ENCODE measurements around the gene GABARAPL1.

The GABARAPL1 gene

GRCh38 chr12:10247436-10248058 is 34.9 kb downstream of the GABARAPL1 start:
- no peaks in the 10 kb centered on the region for H3K36me3 ChIP-seq
- H3K4me1 ChIP-seq (ENCODE audit: control insufficient read depth in 1 of 2, insufficient read depth in 1 of 2, low read depth in 1 of 2, low read length in 1 of 2), result peaks cover 10 to 12% of the 10 kb centered on the region in 2 experiments
- no peak overlapping the region for H3K4me3 ChIP-seq (ENCODE audit: low read depth in 1 of 2, low read length in 1 of 2)
- no peaks in the 10 kb centered on the region for H3K27me3 ChIP-seq
- H3K9me3 ChIP-seq, result no peaks in the 10 kb centered on the region
- no peak for TF ChIP-seq CTCF (IDR thresholded peaks at IDR 0.05)
- no peak overlapping the region for H3K27ac ChIP-seq

GRCh38 chr12:10249690-10250455 is 37.2 kb downstream of the GABARAPL1 start:
- Histone ChIP-seq H3K27me3 (no peaks in the 10 kb centered on the region), H3K9me3 (no peaks in the 10 kb centered on the region), H3K4me1 (ENCODE audit: control insufficient read depth in 1 of 2, insufficient read depth in 1 of 2, low read depth in 1 of 2, low read length in 1 of 2) (no peaks in the 10 kb centered on the region), H3K27ac (no peak overlapping the region), H3K36me3 (no peaks in the 10 kb centered on the region), H3K4me3 (ENCODE audit: low read depth in 1 of 2, low read length in 1 of 2) (no peak overlapping the region)
- TF ChIP-seq CTCF (IDR thresholded peaks at IDR 0.05), result no peak

- Histone ChIP-seq H3K4me1 (ENCODE audit: control insufficient read depth in 1 of 2, insufficient read depth in 1 of 2, low read depth in 1 of 2, low read length in 1 of 2) (no peaks in the 10 kb centered on the region), H3K27ac (no peak overlapping the region), H3K36me3 (no peaks in the 10 kb centered on the region), H3K27me3 (no peaks in the 10 kb centered on the region), H3K4me3 (ENCODE audit: low read depth in 1 of 2, low read length in 1 of 2) (no peak overlapping the region), H3K9me3 (no peaks in the 10 kb centered on the region)
- no peak for TF ChIP-seq CTCF (IDR thresholded peaks at IDR 0.05)
Measured at GRCh38 chr12:10251669-10252068, 39.0 kb downstream of the GABARAPL1 start.

GRCh38 chr12:10252201-10252600 is 39.5 kb downstream of the GABARAPL1 start:
- Histone ChIP-seq H3K4me3 (ENCODE audit: low read depth in 1 of 2, low read length in 1 of 2) (no peak overlapping the region), H3K27ac (no peak overlapping the region), H3K36me3 (no peaks in the 10 kb centered on the region), H3K27me3 (no peaks in the 10 kb centered on the region), H3K4me1 (ENCODE audit: control insufficient read depth in 1 of 2, insufficient read depth in 1 of 2, low read depth in 1 of 2, low read length in 1 of 2) (no peaks in the 10 kb centered on the region), H3K9me3 (no peaks in the 10 kb centered on the region)
- no peak for TF ChIP-seq CTCF (IDR thresholded peaks at IDR 0.05)

GRCh38 chr12:10256064-10256463 is 43.4 kb downstream of the GABARAPL1 start:
- Histone ChIP-seq H3K27ac (no peak overlapping the region), H3K4me3 (ENCODE audit: low read depth in 1 of 2, low read length in 1 of 2) (no peak overlapping the region), H3K27me3 (no peaks in the 10 kb centered on the region), H3K9me3 (no peaks in the 10 kb centered on the region), H3K36me3 (no peaks in the 10 kb centered on the region), H3K4me1 (ENCODE audit: control insufficient read depth in 1 of 2, insufficient read depth in 1 of 2, low read depth in 1 of 2, low read length in 1 of 2) (no peaks in the 10 kb centered on the region)
- TF ChIP-seq CTCF (IDR thresholded peaks at IDR 0.05), result no peak
